ENCODE results near the gene BBS5. TPM values are rescaled to one million over a fixed set of nuclear protein-coding genes. Genes with fewer than 3 reads are reported as not detected.
A peak's percentile ranks its signal among the peaks of the same experiment; 100 is the strongest.
"Not testable (repeated sequence)": the region's sequence is repeated elsewhere in the genome, so short reads cannot be mapped to it uniquely, and the experiment has no call there.

The BBS5 gene
- total RNA-seq, 1 experiment from 2014 or later, result 1.9 TPM

- Histone ChIP-seq H3K36me3 (replicated peaks; ENCODE audit: control insufficient read depth, insufficient read depth, low read length) (no peaks in the 10 kb centered on the region), H3K4me3 (ENCODE audit: insufficient read depth, low read depth, low read length) (no peak overlapping the region), H3K27me3 (ENCODE audit: control insufficient read depth, insufficient read depth, low read length) (no peaks in the 10 kb centered on the region)
- no peak for DNase-seq
Measured at GRCh38 chr2:169509955-169510354, 30.7 kb downstream of the BBS5 start.

- Histone ChIP-seq H3K36me3 (replicated peaks; ENCODE audit: control insufficient read depth, insufficient read depth, low read length) (no peaks in the 10 kb centered on the region), H3K4me3 (ENCODE audit: insufficient read depth, low read depth, low read length) (no peak overlapping the region), H3K27me3 (ENCODE audit: control insufficient read depth, insufficient read depth, low read length) (no peaks in the 10 kb centered on the region)
- DNase-seq, result no peak
Measured at GRCh38 chr2:169510496-169510895, 31.2 kb downstream of the BBS5 start.

DNA sequence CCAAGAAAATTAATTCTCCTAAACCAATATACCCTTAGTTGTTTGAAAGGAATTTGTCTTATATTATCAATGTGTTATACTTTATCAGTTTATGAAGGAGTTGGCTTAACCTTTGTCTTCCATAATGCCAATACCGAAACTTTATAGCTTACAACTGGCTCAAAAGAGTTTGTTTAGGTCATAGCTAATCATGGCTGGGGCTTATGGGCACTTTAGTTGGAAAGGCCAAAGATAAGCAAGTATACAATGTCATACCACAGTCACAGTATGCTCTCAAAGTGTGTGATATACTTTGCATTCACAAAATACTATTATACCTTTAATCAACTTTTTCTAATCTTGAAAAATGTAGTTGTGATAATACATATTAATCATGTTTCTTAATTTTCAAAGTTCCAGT is 32.5 kb downstream of the BBS5 start:
- Histone ChIP-seq H3K27me3 (ENCODE audit: control insufficient read depth, insufficient read depth, low read length) (no peaks in the 10 kb centered on the region), H3K4me3 (ENCODE audit: insufficient read depth, low read depth, low read length) (no peak overlapping the region), H3K36me3 (replicated peaks; ENCODE audit: control insufficient read depth, insufficient read depth, low read length) (no peaks in the 10 kb centered on the region)
- no peak for DNase-seq

DNA sequence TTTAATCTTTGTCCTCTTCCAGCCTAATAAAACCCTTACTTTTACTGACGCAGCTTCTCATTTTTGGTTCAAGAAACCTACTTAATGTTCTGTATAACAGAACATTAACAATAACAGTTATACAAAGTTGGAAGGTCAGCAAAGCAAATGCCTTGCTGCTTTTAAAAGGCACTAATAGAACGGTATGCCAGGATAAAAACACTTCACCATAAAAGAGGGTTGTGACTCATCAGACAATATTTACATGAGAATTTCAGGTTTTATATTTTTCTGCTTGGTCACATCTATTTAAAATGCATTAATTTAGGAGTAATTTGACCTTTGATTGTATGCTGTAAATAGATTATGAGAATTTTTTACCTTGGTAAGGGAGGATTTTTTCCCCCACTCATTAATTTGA is 33.2 kb downstream of the BBS5 start:
- no peak for DNase-seq
- H3K36me3 ChIP-seq (replicated peaks; ENCODE audit: control insufficient read depth, insufficient read depth, low read length), result no peaks in the 10 kb centered on the region
- H3K27me3 ChIP-seq (ENCODE audit: control insufficient read depth, insufficient read depth, low read length), result no peaks in the 10 kb centered on the region
- H3K4me3 ChIP-seq (ENCODE audit: insufficient read depth, low read depth, low read length), result no peak overlapping the region

DNA sequence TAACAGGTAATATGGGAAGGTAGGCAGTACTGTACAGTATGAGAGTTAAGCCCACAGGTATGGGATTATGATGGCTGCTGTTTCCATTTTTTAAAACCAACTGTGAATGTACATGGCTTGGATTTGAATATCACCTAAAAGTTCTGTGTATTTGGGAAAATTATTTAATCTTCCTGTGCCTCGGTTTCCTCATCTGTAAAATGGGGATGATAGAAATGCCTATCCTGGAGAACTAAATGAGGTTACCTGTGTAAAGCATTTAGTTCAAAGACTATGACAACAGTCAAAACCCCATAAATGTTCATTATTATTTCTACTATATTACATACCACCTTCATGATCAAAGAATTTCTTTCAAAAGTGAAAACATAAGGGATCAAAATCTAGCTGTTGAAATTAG is 33.8 kb downstream of the BBS5 start:
- no peaks in the 10 kb centered on the region for H3K27me3 ChIP-seq (ENCODE audit: control insufficient read depth, insufficient read depth, low read length)
- no peaks in the 10 kb centered on the region for H3K36me3 ChIP-seq (replicated peaks; ENCODE audit: control insufficient read depth, insufficient read depth, low read length)
- DNase-seq, result no peak
- no peak overlapping the region for H3K4me3 ChIP-seq (ENCODE audit: insufficient read depth, low read depth, low read length)

- Histone ChIP-seq H3K36me3 (replicated peaks; ENCODE audit: control insufficient read depth, insufficient read depth, low read length) (no peaks in the 10 kb centered on the region), H3K27me3 (ENCODE audit: control insufficient read depth, insufficient read depth, low read length) (no peaks in the 10 kb centered on the region), H3K4me3 (ENCODE audit: insufficient read depth, low read depth, low read length) (no peak overlapping the region)
- DNase-seq, result no peak
Measured at GRCh38 chr2:169513926-169514325, 34.6 kb downstream of the BBS5 start.

DNA sequence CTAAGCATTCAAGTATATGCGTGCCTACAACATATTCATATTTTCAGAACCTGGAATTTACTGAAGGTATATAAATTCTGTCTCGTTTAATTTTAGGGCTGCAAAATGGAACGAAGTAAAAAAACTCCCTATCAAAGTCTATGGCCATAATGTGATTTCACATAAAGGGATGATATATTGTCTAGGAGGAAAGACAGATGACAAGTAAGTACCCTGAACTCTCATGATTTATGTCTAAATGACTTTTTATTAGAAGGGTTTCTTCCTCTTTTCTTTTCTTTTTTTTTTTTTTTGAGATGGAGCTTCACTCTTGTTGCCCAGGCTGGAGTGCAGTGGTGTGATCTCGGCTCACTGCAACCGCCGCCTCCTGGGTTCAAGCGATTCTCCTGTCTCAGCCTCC is 35.5 kb downstream of the BBS5 start:
- not testable (repeated sequence) for H3K36me3 ChIP-seq (replicated peaks; ENCODE audit: control insufficient read depth, insufficient read depth, low read length); H3K27me3 ChIP-seq (ENCODE audit: control insufficient read depth, insufficient read depth, low read length); H3K4me3 ChIP-seq (ENCODE audit: insufficient read depth, low read depth, low read length); DNase-seq

DNA sequence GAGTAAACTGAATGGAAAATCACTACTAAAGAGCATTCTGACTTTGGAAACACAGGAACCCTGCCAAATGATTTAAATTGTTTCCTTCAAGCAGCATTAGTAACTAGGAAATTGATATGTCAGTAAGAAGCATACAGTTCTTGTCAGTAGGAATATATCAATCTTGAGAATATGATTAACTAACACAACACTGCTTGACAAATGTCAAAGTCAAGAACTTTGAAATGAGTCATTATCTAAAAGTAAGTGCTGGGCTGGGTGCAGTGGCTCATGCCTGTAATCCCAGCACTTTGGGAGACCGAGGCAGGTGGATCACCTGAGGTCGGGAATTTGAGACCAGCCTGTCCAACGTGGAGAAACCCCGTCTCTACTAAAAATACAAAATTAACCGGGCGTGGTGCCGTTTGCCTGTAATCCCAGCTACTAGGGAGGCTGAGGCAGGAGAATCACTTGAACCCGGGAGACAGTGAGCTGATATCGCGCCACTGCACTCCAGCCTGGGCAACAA is 37.2 kb downstream of the BBS5 start:
- not testable (repeated sequence) for H3K36me3 ChIP-seq (replicated peaks; ENCODE audit: control insufficient read depth, insufficient read depth, low read length); H3K27me3 ChIP-seq (ENCODE audit: control insufficient read depth, insufficient read depth, low read length); DNase-seq; H3K4me3 ChIP-seq (ENCODE audit: insufficient read depth, low read depth, low read length)

GRCh38 chr2:169520896-169521295 is 41.6 kb downstream of the BBS5 start:
- no peaks in the 10 kb centered on the region for H3K27me3 ChIP-seq (ENCODE audit: control insufficient read depth, insufficient read depth, low read length)
- no peaks in the 10 kb centered on the region for H3K36me3 ChIP-seq (replicated peaks; ENCODE audit: control insufficient read depth, insufficient read depth, low read length)
- H3K4me3 ChIP-seq (ENCODE audit: insufficient read depth, low read depth, low read length), result no peak overlapping the region
- no peak for DNase-seq

DNA sequence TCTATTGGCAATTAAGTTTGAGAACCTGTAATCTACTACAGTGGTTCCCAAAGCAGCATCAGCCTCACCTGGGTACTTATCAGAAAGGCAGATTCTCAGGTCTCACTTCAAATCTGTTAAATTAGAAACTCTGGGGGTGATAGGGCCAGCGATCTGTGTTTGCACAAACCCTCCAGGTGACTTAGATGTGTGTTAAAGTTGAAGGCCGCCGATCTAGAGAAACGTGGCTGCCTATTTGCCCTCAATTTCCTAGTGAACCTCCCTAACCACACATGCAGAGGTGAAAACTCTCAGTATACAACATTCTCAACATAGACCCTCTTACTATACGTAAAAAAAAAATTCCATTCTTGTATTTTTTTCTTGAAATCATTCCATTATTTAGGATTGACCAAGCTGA is 44.4 kb downstream of the BBS5 start:
- H3K36me3 ChIP-seq (replicated peaks; ENCODE audit: control insufficient read depth, insufficient read depth, low read length), result no peaks in the 10 kb centered on the region
- no peak for DNase-seq
- H3K4me3 ChIP-seq (ENCODE audit: insufficient read depth, low read depth, low read length), result no peak overlapping the region
- no peaks in the 10 kb centered on the region for H3K27me3 ChIP-seq (ENCODE audit: control insufficient read depth, insufficient read depth, low read length)

DNA sequence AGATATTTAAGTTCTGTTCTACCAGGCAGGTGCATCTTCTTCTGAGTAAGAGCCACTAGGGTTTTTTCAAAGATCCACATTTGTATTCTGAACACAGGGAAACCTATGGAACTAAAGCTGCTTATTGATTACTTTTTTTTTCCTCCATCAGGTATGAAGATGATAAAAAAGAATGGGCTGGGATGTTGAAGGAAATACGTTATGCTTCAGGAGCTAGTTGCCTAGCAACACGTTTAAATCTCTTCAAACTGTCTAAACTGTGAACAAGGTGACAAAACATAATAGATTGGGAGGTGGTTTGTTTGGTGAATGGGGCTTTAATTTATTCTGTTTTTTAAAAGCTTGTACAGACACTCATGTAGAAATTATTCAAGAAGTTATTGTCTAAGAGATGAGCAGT is 46.1 kb downstream of the BBS5 start:
- DNase-seq, result no peak
- Histone ChIP-seq H3K4me3 (ENCODE audit: insufficient read depth, low read depth, low read length) (no peak overlapping the region), H3K27me3 (ENCODE audit: control insufficient read depth, insufficient read depth, low read length) (no peaks in the 10 kb centered on the region), H3K36me3 (replicated peaks; ENCODE audit: control insufficient read depth, insufficient read depth, low read length) (no peaks in the 10 kb centered on the region)

DNA sequence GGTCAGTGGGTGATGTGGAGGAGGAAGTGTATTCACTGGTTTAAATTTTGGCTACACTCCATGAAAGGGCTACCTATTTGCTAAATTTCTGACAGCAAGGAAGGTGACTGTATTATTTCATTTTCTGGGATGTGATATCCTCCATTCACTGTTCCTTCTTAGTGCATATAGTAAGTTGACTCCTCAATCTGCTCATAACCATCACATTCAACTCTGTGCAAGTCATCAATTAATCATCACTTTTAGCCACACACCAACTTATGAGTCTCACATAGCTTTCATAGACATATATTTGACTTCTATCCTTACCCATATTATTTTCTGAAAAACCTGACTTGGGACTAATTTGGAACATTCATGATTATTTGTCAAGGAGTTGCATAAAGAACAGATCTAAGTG is 47.2 kb downstream of the BBS5 start:
- no peaks in the 10 kb centered on the region for H3K27me3 ChIP-seq (ENCODE audit: control insufficient read depth, insufficient read depth, low read length)
- H3K36me3 ChIP-seq (replicated peaks; ENCODE audit: control insufficient read depth, insufficient read depth, low read length), result peaks cover 2% of the 10 kb centered on the region; the same call in 1 of the 2 replicates
- H3K4me3 ChIP-seq (ENCODE audit: insufficient read depth, low read depth, low read length), result no peak overlapping the region
- no peak for DNase-seq

- H3K4me3 ChIP-seq (ENCODE audit: insufficient read depth, low read depth, low read length), result no peak overlapping the region
- no peaks in the 10 kb centered on the region for H3K27me3 ChIP-seq (ENCODE audit: control insufficient read depth, insufficient read depth, low read length)
- peaks cover 2% of the 10 kb centered on the region; the same call in 1 of the 2 replicates for H3K36me3 ChIP-seq (replicated peaks; ENCODE audit: control insufficient read depth, insufficient read depth, low read length)
Measured at GRCh38 chr2:169528271-169528701, 49.0 kb downstream of the BBS5 start.

GRCh38 chr2:169539460-169539859 is 60.2 kb downstream of the BBS5 start:
- H3K4me3 ChIP-seq (ENCODE audit: insufficient read depth, low read depth, low read length); H3K27me3 ChIP-seq (ENCODE audit: control insufficient read depth, insufficient read depth, low read length); H3K36me3 ChIP-seq (replicated peaks; ENCODE audit: control insufficient read depth, insufficient read depth, low read length); DNase-seq: not testable (repeated sequence)

More at GRCh38 chr2:169528271-169528701, 49.0 kb downstream of the BBS5 start:
- peak; percentile 41 for DNase-seq

GRCh38 chr2:169540146-169540545 is 60.9 kb downstream of the BBS5 start:
- H3K4me3 ChIP-seq (ENCODE audit: insufficient read depth, low read depth, low read length), result no peak overlapping the region
- peaks cover 3% of the 10 kb centered on the region for H3K36me3 ChIP-seq (replicated peaks; ENCODE audit: control insufficient read depth, insufficient read depth, low read length)

DNA sequence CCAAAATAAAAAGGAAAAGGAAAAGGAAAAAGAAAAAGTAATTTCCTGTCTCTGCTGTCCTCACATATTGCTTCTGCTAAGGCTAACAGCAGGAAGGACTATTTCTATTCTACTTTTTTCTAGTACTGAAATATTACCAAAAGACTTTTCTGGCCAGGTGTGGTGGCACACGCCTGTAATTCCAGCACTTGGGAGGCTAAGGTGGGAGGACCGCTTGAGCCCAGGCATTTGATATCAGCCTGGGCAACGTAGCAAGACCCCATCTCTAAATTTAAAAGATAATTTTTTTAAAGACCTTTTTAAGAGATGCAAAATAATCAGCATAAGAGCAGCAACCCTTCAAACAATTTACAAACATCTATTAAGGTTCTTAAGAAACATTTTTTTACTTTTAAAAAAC is 63.1 kb downstream of the BBS5 start:
- no peak overlapping the region for H3K4me3 ChIP-seq (ENCODE audit: insufficient read depth, low read depth, low read length)
- no peaks in the 10 kb centered on the region for H3K27me3 ChIP-seq (ENCODE audit: control insufficient read depth, insufficient read depth, low read length)
- no peak for DNase-seq
- H3K36me3 ChIP-seq (replicated peaks; ENCODE audit: control insufficient read depth, insufficient read depth, low read length), result peaks cover 3% of the 10 kb centered on the region

More at GRCh38 chr2:169540146-169540545, 60.9 kb downstream of the BBS5 start:
- no peak for DNase-seq
- no peaks in the 10 kb centered on the region for H3K27me3 ChIP-seq (ENCODE audit: control insufficient read depth, insufficient read depth, low read length)
